K562 (cell line): ENCODE data around the gene ETV3. TPM values are rescaled to one million over a fixed set of nuclear protein-coding genes. Genes with fewer than 3 reads are reported as not detected.

Source experiments
- CHD4 ChIP-seq: fragments of 200-600 bp; sonication (generic); IDR thresholded peaks from 3 replicates; pipeline ENCODE4 v1.6.1; 2012; ENCODE audit warnings: low read depth, mild to moderate bottlenecking, mixed read lengths, low read length, inconsistent platforms; ENCODE audit not compliant: insufficient read depth, insufficient replicate concordance, poor library complexity, severe bottlenecking
- CREB1 ChIP-seq, 2 experiments: sonication (generic) in 1 of 2; formaldehyde crosslinking in 1 of 2; IDR thresholded peaks; 2 replicates each; pipeline versions ENCODE4 v1.6.1 to v1.8.0; 2012 to 2022; ENCODE audit warnings: inconsistent platforms in 1 of 2, mild to moderate bottlenecking in 1 of 2, missing genetic modification reagents in 1 of 2, moderate library complexity in 1 of 2
- CREB3L1 ChIP-seq: fragments of 450-650 bp; IDR thresholded peaks from 2 replicates; pipeline ENCODE4 v1.6.1; 2014; ENCODE audit warnings: low read depth, mild to moderate bottlenecking, moderate library complexity, borderline replicate concordance
- EGR1 ChIP-seq: fragments of 450-650 bp; conservative IDR thresholded peaks from 2 replicates; pipeline ENCODE4 v1.6.1; 2017; ENCODE audit warnings: mild to moderate bottlenecking
- ESRRB ChIP-seq: fragments of 250-450 bp; sonication (Bioruptor Pico); IDR thresholded peaks from 2 replicates; pipeline ENCODE4 v1.5.0; 2020; ENCODE audit warnings: mild to moderate bottlenecking, moderate library complexity, borderline replicate concordance
- FOXA3 ChIP-seq, 2 experiments: fragments of 450-650 bp in 1 of 2; sonication (generic) in 1 of 2; formaldehyde crosslinking; IDR thresholded peaks in 1 of 2; conservative IDR thresholded peaks in 1 of 2; 2 replicates each; pipeline versions ENCODE4 v1.4.0 to v1.8.0; 2020 to 2022; ENCODE audit warnings: mild to moderate bottlenecking in 2 of 2, missing genetic modification reagents in 1 of 2
- POLR2G ChIP-seq: fragments of 200-400 bp; formaldehyde crosslinking; IDR thresholded peaks from 2 replicates; pipeline ENCODE4 v1.6.1; 2017; ENCODE audit warnings: low read depth, mild to moderate bottlenecking, antibody characterized with exemption, low read length, moderate library complexity
- SOX6 ChIP-seq: fragments of 450-650 bp; IDR thresholded peaks from 2 replicates; pipeline ENCODE4 v1.6.1; 2014; ENCODE audit warnings: mild to moderate bottlenecking
- SRF ChIP-seq, 2 experiments: fragments of 250-450, 450-650 bp in 1 of 2; sonication (Bioruptor Pico) in 1 of 2; sonication (generic) in 1 of 2; formaldehyde crosslinking; IDR thresholded peaks; 2 replicates each; pipeline versions ENCODE4 v1.5.0 to v1.5.1; 2020 to 2022; ENCODE audit warnings: mild to moderate bottlenecking in 1 of 2, missing genetic modification reagents in 1 of 2
- TRIM25 ChIP-seq: fragments of 450-650 bp; IDR thresholded peaks from 2 replicates; pipeline ENCODE4 v1.7.0; 2016; ENCODE audit warnings: borderline replicate concordance
- ZNF143 ChIP-seq: sonication (generic); formaldehyde crosslinking; IDR thresholded peaks from 2 replicates; pipeline ENCODE4 v1.9.0; 2022; ENCODE audit warnings: mild to moderate bottlenecking, missing genetic modification reagents
- ZNF146 ChIP-seq: IDR thresholded peaks from one replicate; pipeline ENCODE4 v1.6.1; 2018; ENCODE audit warnings: missing compliant biosample characterization; ENCODE audit not compliant: unreplicated experiment
- ZNF316 ChIP-seq: fragments of 450-650 bp; IDR thresholded peaks from 2 replicates; pipeline ENCODE4 v1.6.1; 2016
- ZNF75A ChIP-seq: fragments of 450-650 bp; formaldehyde crosslinking; IDR thresholded peaks from 2 replicates; pipeline ENCODE4 v1.4.0; 2020; ENCODE audit warnings: mild to moderate bottlenecking
- polyA plus RNA-seq, 8 experiments: library from polyadenylated mRNA; depleted of rRNA in 4 of 8; stranded (reverse) in 5 of 8; unstranded in 3 of 8; fragments of >200 nt; fragmentation: Nextera tagmentation in 2 of 8; fragmentation: Illumina TruSeq in 1 of 8; extraction: Ambion mirVana in 2 of 8; extraction: Trizol in 1 of 8; gene quantifications; 2 replicates each; pipeline versions ENCODE4 v1.2.1 to v1.2.3, GENCODE V29; 2011 to 2014; ENCODE audit warnings: inconsistent platforms in 1 of 8, missing spikeins in 1 of 8
- total RNA-seq, 7 experiments: library from RNA; depleted of rRNA in 6 of 7; stranded (reverse); fragments of >200 nt in 6 of 7; fragmentation: Illumina TruSeq in 2 of 7; extraction: Trizol in 2 of 7; gene quantifications; 2 replicates each; pipeline versions ENCODE4 v1.2.1 to v1.2.3, GENCODE V29; 2011 to 2021; ENCODE audit warnings: low replicate concordance in 1 of 7
- TF ChIP-seq, protein P1 (sequence below): fragments of 250-450 bp; sonication (Bioruptor Pico); IDR thresholded peaks from 2 replicates; pipeline ENCODE4 v1.8.0; 2022; ENCODE audit warnings: moderate library complexity, mild to moderate bottlenecking, inconsistent platforms
- TF ChIP-seq, protein P2 (sequence below): fragments of 250-450 bp; sonication (Bioruptor Pico); IDR thresholded peaks from 2 replicates; pipeline ENCODE4 v1.8.0; 2021; ENCODE audit warnings: mild to moderate bottlenecking, moderate library complexity
- TF ChIP-seq, protein P3 (sequence below): sonication (generic); formaldehyde crosslinking; IDR thresholded peaks from 2 replicates; pipeline ENCODE4 v1.8.1; 2023; ENCODE audit warnings: mild to moderate bottlenecking, missing genetic modification reagents

The ETV3 gene
- total and polyA plus RNA-seq, 9 of the 15 experiments (the other 6 are each of a cell fraction or from before 2014, with no cell fraction given) = 3.1 to 16.0 (median 9.0) TPM

DNA sequence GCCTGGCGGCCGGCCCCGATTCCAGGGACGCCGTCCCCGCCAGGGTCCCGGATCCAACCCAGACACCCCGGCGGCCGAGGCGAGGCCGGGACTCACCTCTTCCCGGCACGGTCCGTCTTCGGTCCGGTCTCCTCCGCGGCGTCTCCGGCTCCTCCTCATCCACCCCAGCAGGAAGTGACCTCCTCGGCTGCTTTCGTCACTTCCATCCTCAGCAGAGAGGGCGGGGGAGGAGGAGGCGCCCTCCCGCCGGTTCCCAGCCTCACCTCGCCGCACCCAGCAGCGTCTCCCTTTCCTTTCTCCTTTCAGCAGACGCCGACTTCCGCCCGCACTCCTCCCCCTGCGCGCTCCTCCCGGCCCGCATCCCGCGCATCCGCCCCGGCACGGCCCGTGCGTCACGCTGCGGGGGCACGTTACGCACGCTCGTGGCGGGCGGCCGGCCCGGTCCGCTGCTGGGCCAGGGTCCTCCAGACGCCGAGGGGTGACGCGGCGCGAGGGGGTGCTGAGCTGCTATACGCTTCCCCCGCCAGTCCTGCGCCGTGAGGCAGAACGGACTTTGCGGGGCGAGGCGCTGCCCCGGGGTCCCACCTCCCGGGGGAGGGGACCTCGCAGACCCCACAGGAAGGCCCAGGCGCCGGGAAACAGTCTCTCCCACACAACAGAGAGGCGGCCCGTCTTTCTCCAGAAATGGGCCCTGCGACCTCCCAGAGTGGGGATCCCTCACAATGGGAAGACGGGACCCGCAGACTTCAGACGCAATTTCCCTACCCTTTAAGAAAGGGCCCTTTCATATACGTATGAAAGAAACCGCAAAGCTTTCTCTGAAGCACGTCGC lies at the start of gene ETV3 (continued):
- TF ChIP-seq ZNF316 (no peak), ESRRB (CRISPR knock-in tag) (no peak), POLR2G (peak; percentile 96), EGR1 (peak; percentile 91), ZNF75A (CRISPR knock-in tag) (no peak), FOXA3 (CRISPR knock-in tag; conservative IDR thresholded peaks at IDR 0.05 in 1 of 2, IDR thresholded peaks at IDR 0.05 in 1 of 2) (no peak; a peak in 1 of 4 replicates), CREB3L1 (peak; percentile 58; the same call in 1 of the 2 replicates), ZNF146 (CRISPR knock-in tag) (no peak), TRIM25 (no peak), SRF (CRISPR knock-in tag; IDR thresholded peaks at IDR 0.05) (no peak), SOX6 (peak; percentile 49; the same call in 1 of the 2 replicates), CREB1 (IDR thresholded peaks at IDR 0.05) (peak; percentile 92), CREB1 (CRISPR knock-in tag; IDR thresholded peaks at IDR 0.05) (peak; percentile 87), CHD4 (no peak), ZNF143 (CRISPR knock-in tag) (no peak)
- TF ChIP-seq, protein P1, sequence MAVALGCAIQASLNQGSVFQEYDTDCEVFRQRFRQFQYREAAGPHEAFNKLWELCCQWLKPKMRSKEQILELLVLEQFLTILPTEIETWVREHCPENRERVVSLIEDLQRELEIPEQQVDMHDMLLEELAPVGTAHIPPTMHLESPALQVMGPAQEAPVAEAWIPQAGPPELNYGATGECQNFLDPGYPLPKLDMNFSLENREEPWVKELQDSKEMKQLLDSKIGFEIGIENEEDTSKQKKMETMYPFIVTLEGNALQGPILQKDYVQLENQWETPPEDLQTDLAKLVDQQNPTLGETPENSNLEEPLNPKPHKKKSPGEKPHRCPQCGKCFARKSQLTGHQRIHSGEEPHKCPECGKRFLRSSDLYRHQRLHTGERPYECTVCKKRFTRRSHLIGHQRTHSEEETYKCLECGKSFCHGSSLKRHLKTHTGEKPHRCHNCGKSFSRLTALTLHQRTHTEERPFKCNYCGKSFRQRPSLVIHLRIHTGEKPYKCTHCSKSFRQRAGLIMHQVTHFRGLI (CRISPR knock-in tag) = no peak
- TF ChIP-seq, protein P2, sequence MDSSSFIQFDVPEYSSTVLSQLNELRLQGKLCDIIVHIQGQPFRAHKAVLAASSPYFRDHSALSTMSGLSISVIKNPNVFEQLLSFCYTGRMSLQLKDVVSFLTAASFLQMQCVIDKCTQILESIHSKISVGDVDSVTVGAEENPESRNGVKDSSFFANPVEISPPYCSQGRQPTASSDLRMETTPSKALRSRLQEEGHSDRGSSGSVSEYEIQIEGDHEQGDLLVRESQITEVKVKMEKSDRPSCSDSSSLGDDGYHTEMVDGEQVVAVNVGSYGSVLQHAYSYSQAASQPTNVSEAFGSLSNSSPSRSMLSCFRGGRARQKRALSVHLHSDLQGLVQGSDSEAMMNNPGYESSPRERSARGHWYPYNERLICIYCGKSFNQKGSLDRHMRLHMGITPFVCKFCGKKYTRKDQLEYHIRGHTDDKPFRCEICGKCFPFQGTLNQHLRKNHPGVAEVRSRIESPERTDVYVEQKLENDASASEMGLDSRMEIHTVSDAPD = no peak
- TF ChIP-seq, protein P3, sequence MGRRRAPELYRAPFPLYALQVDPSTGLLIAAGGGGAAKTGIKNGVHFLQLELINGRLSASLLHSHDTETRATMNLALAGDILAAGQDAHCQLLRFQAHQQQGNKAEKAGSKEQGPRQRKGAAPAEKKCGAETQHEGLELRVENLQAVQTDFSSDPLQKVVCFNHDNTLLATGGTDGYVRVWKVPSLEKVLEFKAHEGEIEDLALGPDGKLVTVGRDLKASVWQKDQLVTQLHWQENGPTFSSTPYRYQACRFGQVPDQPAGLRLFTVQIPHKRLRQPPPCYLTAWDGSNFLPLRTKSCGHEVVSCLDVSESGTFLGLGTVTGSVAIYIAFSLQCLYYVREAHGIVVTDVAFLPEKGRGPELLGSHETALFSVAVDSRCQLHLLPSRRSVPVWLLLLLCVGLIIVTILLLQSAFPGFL (CRISPR knock-in tag) = no peak
